Measurements from ENCODE around the gene MTF1.
A peak's percentile ranks its signal among the peaks of the same experiment; 100 is the strongest.
"Not testable (repeated sequence)": the region's sequence is repeated elsewhere in the genome, so short reads cannot be mapped to it uniquely, and the experiment has no call there.

The MTF1 gene

GRCh38 chr1:37859507-37860345 lies at the start of gene MTF1:
Gene MTF1 (minus strand): TSS chr1:37859592. CDS start chr1:37857658, 1,934 bp downstream.
- DNase-seq, result peak; percentile 99

GRCh38 chr1:37908531-37908930 lies 49.1 kb upstream of the MTF1 start:
- not testable (repeated sequence) for DNase-seq

GRCh38 chr1:37907416-37908125 lies 48.2 kb upstream of the MTF1 start:
- DNase-seq, result not testable (repeated sequence)

- DNase-seq, result not testable (repeated sequence)
Observed at GRCh38 chr1:37906591-37906990, 47.2 kb upstream of the MTF1 start.

GRCh38 chr1:37905727-37906126 lies 46.3 kb upstream of the MTF1 start:
- DNase-seq, result no peak

GRCh38 chr1:37903921-37904320 lies 44.5 kb upstream of the MTF1 start:
- DNase-seq, result not testable (repeated sequence)

- DNase-seq, result no peak
Observed at GRCh38 chr1:37902983-37903382, 43.6 kb upstream of the MTF1 start.

DNA sequence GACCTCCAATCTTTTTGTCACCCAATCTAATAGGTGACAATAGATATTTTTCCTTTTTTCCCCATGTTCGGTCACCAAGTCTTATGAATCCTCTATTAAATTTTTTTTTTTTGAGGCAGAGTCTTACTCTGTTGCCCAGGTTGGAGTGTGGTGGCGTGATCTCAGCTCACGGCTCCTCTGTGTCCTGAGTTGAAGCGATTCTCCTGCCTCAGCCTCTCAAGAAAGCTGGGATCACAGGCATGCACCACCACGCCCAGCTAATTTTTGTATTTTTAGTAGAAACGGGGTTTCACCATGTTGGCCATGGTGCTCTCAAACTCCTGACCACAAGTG lies 42.5 kb upstream of the MTF1 start:
- no peak for DNase-seq

- no peak for DNase-seq
Observed at GRCh38 chr1:37901191-37901892, 42.0 kb upstream of the MTF1 start.

DNA sequence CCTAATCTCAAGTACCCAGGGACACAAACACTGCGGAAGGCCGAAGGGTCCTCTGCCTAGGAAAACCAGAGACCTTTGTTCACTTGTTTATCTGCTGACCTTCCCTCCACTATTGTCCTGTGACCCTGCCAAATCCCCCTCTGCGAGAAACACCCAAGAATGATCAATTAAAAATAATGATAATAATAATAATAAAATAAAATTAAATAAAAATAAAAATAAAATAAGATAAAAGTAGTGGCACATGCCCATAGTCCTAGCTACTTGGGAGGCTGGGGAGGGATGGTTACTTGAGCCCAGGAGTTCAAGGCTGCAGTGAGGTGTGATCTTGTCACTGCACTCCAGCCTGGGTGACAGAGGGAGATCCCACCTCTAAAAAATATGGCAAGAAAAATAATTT lies 38.2 kb upstream of the MTF1 start:
- not testable (repeated sequence) for DNase-seq

DNA sequence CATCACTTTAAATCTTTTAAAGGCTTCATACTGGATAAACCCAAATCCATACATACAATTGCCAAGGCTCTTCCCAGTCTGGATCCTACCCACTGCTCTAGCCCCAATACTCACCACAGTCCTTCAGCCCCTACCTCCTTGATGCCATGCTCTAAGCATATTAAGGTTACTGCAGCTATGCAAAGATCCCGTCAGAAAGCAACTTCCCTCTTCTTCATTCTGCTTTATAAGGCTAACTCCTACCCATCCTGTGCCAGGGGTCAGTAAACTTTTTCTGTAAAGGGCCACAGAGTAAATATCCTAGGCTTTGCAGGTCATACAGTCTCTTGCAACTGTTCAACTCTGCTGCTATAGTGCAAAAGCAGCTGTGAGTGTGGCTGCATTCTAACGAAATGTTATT lies 34.3 kb upstream of the MTF1 start:
- DNase-seq, result no peak

DNA sequence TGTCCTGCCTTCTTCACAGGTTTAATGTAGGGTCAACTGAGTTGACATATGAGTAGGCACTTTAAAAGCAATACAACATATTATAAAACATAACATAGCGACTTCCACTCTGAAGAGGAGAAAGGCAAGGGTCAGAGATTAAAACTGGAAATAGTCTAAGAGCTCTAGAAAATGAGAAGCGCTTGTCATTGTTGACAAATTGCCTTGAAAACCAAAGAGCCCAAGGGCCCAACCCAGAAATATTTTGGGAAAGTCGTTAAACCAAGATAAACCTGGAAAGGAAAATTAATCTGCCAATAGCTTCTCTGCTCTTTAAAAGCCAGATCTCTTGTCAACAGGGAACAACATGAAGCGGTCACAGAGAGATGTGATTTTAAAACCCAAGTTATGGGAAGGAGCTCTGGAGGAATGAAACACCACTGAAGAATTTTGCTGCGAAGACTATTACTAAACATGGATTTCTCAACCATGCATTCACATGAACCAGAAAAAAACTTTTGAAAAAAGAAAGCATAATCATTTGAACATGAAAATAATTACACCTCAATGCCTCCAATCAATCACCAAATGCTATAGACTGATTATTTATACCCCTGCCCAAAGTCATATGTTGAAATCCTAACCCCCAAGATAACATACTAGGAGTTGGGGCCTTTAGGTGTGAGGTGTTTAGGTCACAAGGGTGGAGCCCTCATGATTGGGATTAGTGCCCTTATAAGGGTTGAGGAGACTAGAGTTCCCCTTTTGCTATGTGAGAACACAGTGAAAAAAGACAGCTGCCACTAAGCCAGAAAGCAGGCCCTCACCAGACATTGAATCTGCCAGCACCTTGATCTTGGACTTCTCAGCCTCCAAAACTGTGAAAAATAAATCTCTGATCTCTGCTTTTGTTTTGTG lies 33.0 kb upstream of the MTF1 start:
- no peak for DNase-seq

DNA sequence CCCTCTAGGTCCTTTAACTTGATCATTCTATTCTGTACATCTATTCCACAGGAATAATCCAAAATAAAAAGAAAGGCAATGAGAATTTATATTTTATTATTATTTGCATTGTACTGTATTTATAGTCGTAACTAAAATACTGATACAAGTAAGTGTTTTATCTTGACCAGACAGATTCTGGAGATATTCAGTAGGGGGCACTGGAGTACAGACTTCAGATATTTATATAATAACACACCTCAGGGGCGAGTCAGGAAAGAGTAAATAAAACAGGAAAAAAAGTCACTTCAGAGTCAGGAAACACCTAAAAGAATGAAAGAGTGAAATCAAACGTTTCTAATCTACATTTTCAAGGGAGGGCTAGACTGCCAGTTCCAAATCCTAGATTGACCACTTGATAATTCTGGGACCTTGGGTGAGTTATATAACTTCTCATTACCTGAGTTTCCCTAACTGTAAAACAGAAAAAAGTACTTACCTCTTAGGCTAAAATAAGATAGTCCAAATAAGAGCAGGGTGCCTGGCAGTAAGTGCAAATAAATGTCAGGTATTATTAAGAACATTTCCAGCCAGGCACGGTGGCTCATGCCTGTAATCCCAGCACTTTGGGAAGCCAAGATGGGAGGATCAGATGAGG lies 31.1 kb upstream of the MTF1 start:
- DNase-seq, result peak; percentile 54

DNA sequence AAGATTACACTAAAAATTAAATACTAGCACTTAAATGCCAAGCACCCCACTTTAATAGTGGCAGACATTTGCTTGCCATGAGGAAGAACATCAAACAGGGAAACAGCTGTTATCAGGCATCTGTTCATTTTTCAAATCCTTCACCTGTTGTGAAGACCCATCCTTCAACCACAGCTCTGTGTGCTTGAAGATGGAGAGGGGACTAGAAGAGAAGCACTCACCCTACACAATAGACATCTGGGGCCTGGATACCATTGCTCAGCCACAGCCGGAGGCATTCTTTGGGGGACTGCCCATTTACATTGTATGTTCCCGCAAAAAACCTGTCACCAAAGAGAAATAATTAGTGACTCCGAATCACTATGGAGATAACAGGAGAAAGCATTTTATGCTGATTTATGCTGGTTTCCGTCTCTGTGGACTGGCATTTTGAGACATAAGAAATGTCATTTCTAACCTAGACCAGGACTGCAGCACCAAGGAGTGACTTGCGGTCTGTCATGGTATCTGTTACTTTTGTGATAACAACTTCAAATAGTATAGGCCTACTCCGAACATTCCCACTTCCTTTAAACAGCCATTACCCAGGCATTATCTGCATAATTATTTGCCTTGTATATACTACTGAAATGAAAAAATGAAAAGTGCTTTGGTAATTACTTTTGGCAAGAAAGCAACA lies 28.8 kb upstream of the MTF1 start:
- DNase-seq, result no peak

DNA sequence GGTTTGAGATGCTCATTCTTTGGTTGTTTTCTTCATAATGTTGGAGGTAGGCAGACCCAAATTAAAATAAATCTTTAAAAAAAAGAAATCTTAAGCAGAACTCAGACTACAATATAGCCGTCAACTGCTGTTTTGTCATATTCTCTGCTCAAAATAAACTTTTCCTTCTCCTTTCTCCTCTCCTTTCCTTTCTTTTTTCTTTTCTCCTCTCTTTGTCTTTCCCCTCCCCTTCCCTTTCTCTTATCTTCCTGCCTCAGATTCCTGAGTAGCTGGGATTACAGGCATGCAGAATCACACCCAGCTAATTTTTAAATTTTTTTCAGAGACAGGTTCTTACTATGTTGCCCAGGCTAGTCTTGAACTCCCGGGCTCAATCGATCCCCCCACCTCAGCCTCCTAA lies 24.8 kb upstream of the MTF1 start:
- DNase-seq, result no peak

- DNase-seq, result no peak
Observed at GRCh38 chr1:37883671-37884070, 24.3 kb upstream of the MTF1 start.

GRCh38 chr1:37879865-37880264 lies 20.5 kb upstream of the MTF1 start:
- no peak for DNase-seq

GRCh38 chr1:37878071-37878470 lies 18.7 kb upstream of the MTF1 start:
- no peak for DNase-seq

DNA sequence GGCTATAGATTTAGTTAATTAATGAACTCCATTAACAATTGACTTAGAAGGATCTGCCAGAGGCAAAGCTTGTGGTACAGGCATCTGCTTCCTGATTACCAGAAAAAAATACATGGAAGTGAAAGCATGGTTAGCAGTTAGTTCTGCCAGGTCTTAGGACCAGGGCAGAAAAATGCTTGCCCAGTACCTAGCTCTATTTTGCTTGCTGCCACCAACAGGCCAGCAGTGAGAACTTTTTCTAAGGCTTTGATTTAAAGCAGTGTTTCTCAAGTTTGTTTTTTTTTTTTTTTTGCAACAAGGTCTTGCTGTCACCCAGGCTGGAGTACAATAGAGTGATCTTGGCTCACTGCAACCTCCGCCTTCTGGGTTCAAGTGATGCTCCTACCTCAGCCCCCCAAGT lies 16.4 kb upstream of the MTF1 start:
- DNase-seq, result no peak

DNA sequence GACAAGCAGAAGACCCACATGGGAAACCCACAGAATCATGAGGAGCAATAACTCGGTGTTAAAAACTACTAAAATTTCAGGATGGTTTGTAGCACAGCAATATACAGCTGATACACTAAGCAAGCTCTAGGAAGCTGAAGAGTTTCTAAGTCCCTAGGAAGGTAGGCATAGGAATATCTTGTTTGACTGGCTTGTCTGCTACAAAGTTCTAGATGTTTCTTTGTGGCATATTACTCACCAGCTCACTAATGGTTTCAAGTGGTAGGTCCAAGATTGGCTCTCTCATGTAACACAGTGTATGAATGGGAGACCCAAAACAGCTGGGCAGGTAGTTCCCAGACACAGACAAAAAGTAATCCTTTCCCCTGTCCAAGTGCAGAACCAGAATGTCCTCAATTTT lies 13.3 kb upstream of the MTF1 start:
- no peak for DNase-seq

DNA sequence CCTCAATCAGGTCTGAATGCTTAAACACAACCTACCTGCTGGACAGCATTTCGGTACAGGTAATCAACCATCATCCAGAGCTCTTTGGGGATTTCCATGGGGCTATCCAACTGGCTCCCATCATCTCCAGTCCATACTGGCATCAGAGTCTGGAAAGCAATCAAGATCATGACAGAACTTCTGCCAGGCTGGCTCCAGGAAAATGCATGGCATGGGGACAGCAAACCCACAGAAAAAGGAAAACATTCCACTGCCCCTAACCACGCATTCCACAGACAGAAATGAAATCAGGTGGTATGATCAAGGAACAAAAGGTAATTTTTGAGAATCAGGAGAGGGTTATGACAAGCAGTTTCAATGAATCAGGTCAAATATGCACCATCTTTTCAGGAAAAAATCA lies 9.1 kb upstream of the MTF1 start:
- no peak for DNase-seq

DNA sequence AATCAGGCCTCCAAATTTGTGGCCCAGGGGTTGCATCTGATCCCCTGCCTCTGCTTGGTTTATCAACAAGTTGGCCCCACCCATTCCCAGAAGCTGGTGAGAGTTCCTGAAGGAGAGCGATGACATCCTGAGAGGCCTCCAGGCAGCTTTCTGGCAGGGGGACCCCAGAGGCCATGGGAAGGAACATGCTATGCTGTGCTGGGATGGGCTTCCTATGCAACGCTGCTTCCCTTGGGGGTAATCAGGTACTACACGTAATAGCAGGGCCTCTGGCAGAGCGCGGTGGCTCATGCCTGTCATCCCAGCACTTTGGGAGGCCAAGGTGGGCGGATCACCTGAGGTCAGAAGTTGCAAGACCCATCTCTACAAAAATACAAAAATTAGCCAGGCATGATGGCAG lies 8.4 kb upstream of the MTF1 start:
- DNase-seq, result no peak
